Body of pancreas (tissue), 4 donors: ENCODE measurements around the gene CPEB4.

ENCODE experiments used
- CTCF ChIP-seq, 7 experiments: fragments of 450-650 bp in 4 of 7; fragments of 200-600 bp in 3 of 7; sonication (generic) in 3 of 7; IDR thresholded peaks; one replicate each; pipeline ENCODE4 v1.5.1; 2016 to 2019; ENCODE audit warnings: antibody characterized with exemption in 7 of 7
- POLR2A ChIP-seq, 3 donors: fragments of 450-650 bp; IDR thresholded peaks; one replicate each; pipeline ENCODE4 v1.6.1; 2016; ENCODE audit warnings: antibody characterized with exemption in 3 of 3, mild to moderate bottlenecking in 2 of 3

GRCh38 chr5:173850659-173851058 lies 37.5 kb upstream of the CPEB4 start:
- TF ChIP-seq POLR2A (IDR thresholded peaks at IDR 0.05) = no peak
- no peak for TF ChIP-seq CTCF (IDR thresholded peaks at IDR 0.05)
